ENCODE results near the gene EP400.
"Not testable (repeated sequence)": the region's sequence is repeated elsewhere in the genome, so short reads cannot be mapped to it uniquely, and the experiment has no call there.

The EP400 gene

GRCh38 chr12:131971226-131971625 lies 21.5 kb downstream of the EP400 start:
- Mint-ChIP-seq H3K27me3 (no peaks in the 10 kb centered on the region), H3K4me1 (ENCODE audit: low read depth) (peaks cover 46% of the 10 kb centered on the region), H3K4me3 (no peak overlapping the region), H3K36me3 (ENCODE audit: low read depth) (peaks cover 63% of the 10 kb centered on the region), H3K9me3 (no peaks in the 10 kb centered on the region), H3K27ac (no peak overlapping the region)
- DNase-seq, result no peak

- Mint-ChIP-seq H3K27ac (peak overlapping the region; percentile 14), H3K36me3 (ENCODE audit: low read depth) (peaks cover 63% of the 10 kb centered on the region), H3K9me3 (no peaks in the 10 kb centered on the region), H3K27me3 (no peaks in the 10 kb centered on the region), H3K4me1 (ENCODE audit: low read depth) (peaks cover 36% of the 10 kb centered on the region), H3K4me3 (no peak overlapping the region)
- DNase-seq, result no peak
Measured at GRCh38 chr12:131975228-131975627, 25.5 kb downstream of the EP400 start.

GRCh38 chr12:131979606-131980005 lies 29.9 kb downstream of the EP400 start:
- Mint-ChIP-seq H3K27me3 (no peaks in the 10 kb centered on the region), H3K4me3 (no peak overlapping the region), H3K9me3 (no peaks in the 10 kb centered on the region), H3K4me1 (ENCODE audit: low read depth) (peaks cover 25% of the 10 kb centered on the region), H3K36me3 (ENCODE audit: low read depth) (peaks cover 73% of the 10 kb centered on the region), H3K27ac (no peak overlapping the region)
- DNase-seq, result no peak

GRCh38 chr12:131980263-131980662 lies 30.5 kb downstream of the EP400 start:
- no peak for DNase-seq
- no peak overlapping the region for H3K4me3 Mint-ChIP-seq
- no peaks in the 10 kb centered on the region for H3K9me3 Mint-ChIP-seq
- peaks cover 20% of the 10 kb centered on the region for H3K4me1 Mint-ChIP-seq (ENCODE audit: low read depth)
- H3K27ac Mint-ChIP-seq, result peak overlapping the region; percentile 26
- H3K36me3 Mint-ChIP-seq (ENCODE audit: low read depth), result peaks cover 76% of the 10 kb centered on the region
- H3K27me3 Mint-ChIP-seq, result no peaks in the 10 kb centered on the region

- H3K27me3 Mint-ChIP-seq, result no peaks in the 10 kb centered on the region
- H3K4me3 Mint-ChIP-seq, result no peak overlapping the region
- H3K9me3 Mint-ChIP-seq, result no peaks in the 10 kb centered on the region
- no peak overlapping the region for H3K27ac Mint-ChIP-seq
- no peak for DNase-seq
- peaks cover 79% of the 10 kb centered on the region for H3K36me3 Mint-ChIP-seq (ENCODE audit: low read depth)
- peaks cover 14% of the 10 kb centered on the region for H3K4me1 Mint-ChIP-seq (ENCODE audit: low read depth)
Measured at GRCh38 chr12:131981388-131981787, 31.6 kb downstream of the EP400 start.

GRCh38 chr12:131982041-131982440 lies 32.3 kb downstream of the EP400 start:
- H3K27me3 Mint-ChIP-seq, result no peaks in the 10 kb centered on the region
- peaks cover 10% of the 10 kb centered on the region for H3K4me1 Mint-ChIP-seq (ENCODE audit: low read depth)
- H3K36me3 Mint-ChIP-seq (ENCODE audit: low read depth), result peaks cover 82% of the 10 kb centered on the region
- no peak overlapping the region for H3K4me3 Mint-ChIP-seq
- DNase-seq, result no peak
- H3K9me3 Mint-ChIP-seq, result no peaks in the 10 kb centered on the region
- no peak overlapping the region for H3K27ac Mint-ChIP-seq

GRCh38 chr12:131983026-131983425 lies 33.3 kb downstream of the EP400 start:
- no peaks in the 10 kb centered on the region for H3K9me3 Mint-ChIP-seq
- no peak for DNase-seq
- peaks cover 5% of the 10 kb centered on the region for H3K4me1 Mint-ChIP-seq (ENCODE audit: low read depth)
- H3K4me3 Mint-ChIP-seq, result no peak overlapping the region
- H3K27ac Mint-ChIP-seq, result no peak overlapping the region
- H3K36me3 Mint-ChIP-seq (ENCODE audit: low read depth), result peaks cover 85% of the 10 kb centered on the region
- H3K27me3 Mint-ChIP-seq, result no peaks in the 10 kb centered on the region

GRCh38 chr12:131983554-131983953 lies 33.8 kb downstream of the EP400 start:
- H3K36me3 Mint-ChIP-seq (ENCODE audit: low read depth), result peaks cover 87% of the 10 kb centered on the region
- H3K4me3 Mint-ChIP-seq, result no peak overlapping the region
- peaks cover 3% of the 10 kb centered on the region for H3K4me1 Mint-ChIP-seq (ENCODE audit: low read depth)
- H3K27ac Mint-ChIP-seq, result no peak overlapping the region
- no peaks in the 10 kb centered on the region for H3K9me3 Mint-ChIP-seq
- H3K27me3 Mint-ChIP-seq, result no peaks in the 10 kb centered on the region
- DNase-seq, result no peak

- peaks cover 94% of the 10 kb centered on the region for H3K36me3 Mint-ChIP-seq (ENCODE audit: low read depth)
- H3K27ac Mint-ChIP-seq, result no peak overlapping the region
Measured at GRCh38 chr12:131984334-131984733, 34.6 kb downstream of the EP400 start.

GRCh38 chr12:131985510-131985875 lies 35.8 kb downstream of the EP400 start:
- H3K9me3 Mint-ChIP-seq; H3K27me3 Mint-ChIP-seq; H3K4me1 Mint-ChIP-seq (ENCODE audit: low read depth); DNase-seq; H3K4me3 Mint-ChIP-seq; H3K27ac Mint-ChIP-seq: not testable (repeated sequence)
- peaks cover 95% of the 10 kb centered on the region for H3K36me3 Mint-ChIP-seq (ENCODE audit: low read depth)

More at GRCh38 chr12:131984334-131984733, 34.6 kb downstream of the EP400 start:
- DNase-seq, result no peak
- no peaks in the 10 kb centered on the region for H3K27me3 Mint-ChIP-seq
- H3K4me1 Mint-ChIP-seq (ENCODE audit: low read depth), result peaks cover 3% of the 10 kb centered on the region
- no peaks in the 10 kb centered on the region for H3K9me3 Mint-ChIP-seq
- H3K4me3 Mint-ChIP-seq, result no peak overlapping the region

GRCh38 chr12:131986361-131986760 lies 36.6 kb downstream of the EP400 start:
- no peak overlapping the region for H3K4me3 Mint-ChIP-seq
- H3K9me3 Mint-ChIP-seq, result no peaks in the 10 kb centered on the region
- no peaks in the 10 kb centered on the region for H3K27me3 Mint-ChIP-seq
- no peak overlapping the region for H3K27ac Mint-ChIP-seq
- no peaks in the 10 kb centered on the region for H3K4me1 Mint-ChIP-seq (ENCODE audit: low read depth)
- H3K36me3 Mint-ChIP-seq (ENCODE audit: low read depth), result peaks cover 95% of the 10 kb centered on the region
- no peak for DNase-seq

GRCh38 chr12:131986910-131987309 lies 37.2 kb downstream of the EP400 start:
- no peak for DNase-seq
- Mint-ChIP-seq H3K9me3 (no peaks in the 10 kb centered on the region), H3K27me3 (no peaks in the 10 kb centered on the region), H3K4me3 (no peak overlapping the region), H3K4me1 (ENCODE audit: low read depth) (no peaks in the 10 kb centered on the region), H3K27ac (peak overlapping the region; percentile 45), H3K36me3 (ENCODE audit: low read depth) (peaks cover 95% of the 10 kb centered on the region)

- no peaks in the 10 kb centered on the region for H3K27me3 Mint-ChIP-seq
- H3K27ac Mint-ChIP-seq, result peak overlapping the region; percentile 45
- no peaks in the 10 kb centered on the region for H3K4me1 Mint-ChIP-seq (ENCODE audit: low read depth)
- H3K36me3 Mint-ChIP-seq (ENCODE audit: low read depth), result peaks cover 95% of the 10 kb centered on the region
- no peak overlapping the region for H3K4me3 Mint-ChIP-seq
- H3K9me3 Mint-ChIP-seq, result no peaks in the 10 kb centered on the region
- no peak for DNase-seq
Measured at GRCh38 chr12:131987552-131987951, 37.8 kb downstream of the EP400 start.

- Mint-ChIP-seq H3K9me3 (no peaks in the 10 kb centered on the region), H3K4me1 (ENCODE audit: low read depth) (no peaks in the 10 kb centered on the region), H3K36me3 (ENCODE audit: low read depth) (peaks cover 95% of the 10 kb centered on the region), H3K4me3 (no peak overlapping the region), H3K27ac (peak overlapping the region; percentile 41), H3K27me3 (no peaks in the 10 kb centered on the region)
- DNase-seq, result no peak
Measured at GRCh38 chr12:131988054-131988796, 38.5 kb downstream of the EP400 start.

GRCh38 chr12:131989021-131989420 lies 39.3 kb downstream of the EP400 start:
- H3K4me1 Mint-ChIP-seq (ENCODE audit: low read depth), result no peaks in the 10 kb centered on the region
- H3K9me3 Mint-ChIP-seq, result no peaks in the 10 kb centered on the region
- peak overlapping the region; percentile 41 for H3K27ac Mint-ChIP-seq
- no peaks in the 10 kb centered on the region for H3K27me3 Mint-ChIP-seq
- no peak overlapping the region for H3K4me3 Mint-ChIP-seq
- H3K36me3 Mint-ChIP-seq (ENCODE audit: low read depth), result peaks cover 95% of the 10 kb centered on the region
- no peak for DNase-seq
